MCF 10A (cell line): ENCODE results near the gene LIN54. TPM values are rescaled to one million over a fixed set of nuclear protein-coding genes. Genes with fewer than 3 reads are reported as not detected.
A peak's percentile ranks its signal among the peaks of the same experiment; 100 is the strongest.
"Not testable (repeated sequence)": the region's sequence is repeated elsewhere in the genome, so short reads cannot be mapped to it uniquely, and the experiment has no call there.

Experiments
- BruUV-seq: library from RNA; stranded (reverse); fragments of 400-500 nt; replicated peaks from 2 replicates; lab custom pipeline; 2021; lab: Mats Ljungman, UMichigan
- CTCF ChIA-PET: fragments of 300-600 bp; sonication (Branson Sonifier 250); formaldehyde crosslinking; extraction: SDS; loops from one replicate; lab custom pipeline; 2021; ENCODE audit warnings: antibody characterized with exemption, inconsistent platforms; lab: Yijun Ruan, JAX
- POLR2A ChIA-PET: fragments of 300-600, 350-650 bp; sonication (Branson Sonifier 250); formaldehyde crosslinking; extraction: SDS; loops from one replicate; lab custom pipeline; 2020; ENCODE audit warnings: antibody characterized with exemption, inconsistent platforms; lab: Yijun Ruan, JAX
- DNase-seq: peaks from one replicate; pipeline ENCODE4 v3.0.0-alpha.2; 2018; ENCODE audit not compliant: unreplicated experiment
- H3K27ac Mint-ChIP-seq: one replicate; pipeline ENCODE4 v1.8.0; 2022; ENCODE audit warnings: mild to moderate bottlenecking, low read depth, mixed read lengths; ENCODE audit not compliant: unreplicated experiment
- H3K27me3 Mint-ChIP-seq: one replicate; pipeline ENCODE4 v1.8.0; 2022; ENCODE audit warnings: mixed read lengths; ENCODE audit not compliant: insufficient read depth, unreplicated experiment
- H3K36me3 Mint-ChIP-seq: one replicate; pipeline ENCODE4 v1.8.0; 2022; ENCODE audit warnings: mild to moderate bottlenecking, moderate library complexity, mixed read lengths; ENCODE audit not compliant: insufficient read depth, unreplicated experiment
- H3K4me1 Mint-ChIP-seq: one replicate; pipeline ENCODE4 v1.8.0; 2022; ENCODE audit warnings: mixed read lengths; ENCODE audit not compliant: insufficient read depth, unreplicated experiment
- H3K4me3 Mint-ChIP-seq: one replicate; pipeline ENCODE4 v1.8.0; 2022; ENCODE audit warnings: mild to moderate bottlenecking, moderate library complexity, mixed read lengths; ENCODE audit not compliant: unreplicated experiment
- H3K9me3 Mint-ChIP-seq: one replicate; pipeline ENCODE4 v1.8.0; 2022; ENCODE audit warnings: mixed read lengths; ENCODE audit not compliant: unreplicated experiment
- intact Hi-C: fragments of 100-400 bp; cut with micrococcal nuclease; formaldehyde crosslinking; loops from 2 replicates; pipeline ENCODE4 v1.14.1; 2022
- total RNA-seq: library from RNA; stranded (reverse); gene quantifications from 2 replicates; pipeline ENCODE4 v1.2.3, GENCODE V29; 2022
- TF ChIP-seq, protein P1 (sequence below): fragments of 200-600 bp; IDR thresholded peaks from one replicate; pipeline ENCODE4 v1.8.0; 2022; ENCODE audit warnings: antibody characterized with exemption, mild to moderate bottlenecking; ENCODE audit not compliant: unreplicated experiment

LIN54 gene
- total RNA-seq, 1 experiment from 2014 or later, result 16.0 TPM

DNA sequence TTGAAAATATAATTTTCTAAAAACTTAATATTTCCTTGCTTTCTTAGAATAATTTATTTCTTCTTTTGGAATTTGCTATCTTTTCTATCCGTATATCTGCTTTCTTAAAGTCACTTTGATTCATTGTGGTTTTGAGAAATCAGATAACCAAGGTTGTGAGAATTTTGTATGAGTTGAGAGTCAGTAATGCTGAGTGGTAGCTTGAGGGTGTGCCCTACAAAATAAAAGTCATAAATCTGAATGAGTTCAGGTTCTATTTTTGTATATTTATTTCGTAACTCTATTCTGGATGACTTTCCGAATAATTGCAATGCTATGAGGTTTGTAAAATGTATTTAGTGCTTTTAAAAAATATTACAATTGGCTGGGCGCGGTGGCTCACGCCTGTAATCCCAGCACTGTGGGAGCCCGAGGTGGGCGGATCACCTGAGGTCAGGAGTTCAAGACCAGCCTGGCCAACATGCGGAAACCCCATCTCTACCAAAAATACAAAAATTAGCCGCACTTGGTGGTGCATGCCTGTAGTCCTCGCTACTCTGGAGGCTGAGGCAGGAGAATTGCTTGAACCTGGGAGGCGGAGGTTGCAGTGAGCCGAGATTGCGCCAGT is 33.3 kb upstream of the LIN54 start:
- POLR2A ChIA-PET, result interaction anchor here (0.7 to 3.0 kb wide), 4 partner anchors 9 to 224 kb away, joined by 3 to 20 read pairs (median 6); partner anchors contain the start of gene COPS4
- peak; percentile 56 for DNase-seq
- TF ChIP-seq, protein P1, sequence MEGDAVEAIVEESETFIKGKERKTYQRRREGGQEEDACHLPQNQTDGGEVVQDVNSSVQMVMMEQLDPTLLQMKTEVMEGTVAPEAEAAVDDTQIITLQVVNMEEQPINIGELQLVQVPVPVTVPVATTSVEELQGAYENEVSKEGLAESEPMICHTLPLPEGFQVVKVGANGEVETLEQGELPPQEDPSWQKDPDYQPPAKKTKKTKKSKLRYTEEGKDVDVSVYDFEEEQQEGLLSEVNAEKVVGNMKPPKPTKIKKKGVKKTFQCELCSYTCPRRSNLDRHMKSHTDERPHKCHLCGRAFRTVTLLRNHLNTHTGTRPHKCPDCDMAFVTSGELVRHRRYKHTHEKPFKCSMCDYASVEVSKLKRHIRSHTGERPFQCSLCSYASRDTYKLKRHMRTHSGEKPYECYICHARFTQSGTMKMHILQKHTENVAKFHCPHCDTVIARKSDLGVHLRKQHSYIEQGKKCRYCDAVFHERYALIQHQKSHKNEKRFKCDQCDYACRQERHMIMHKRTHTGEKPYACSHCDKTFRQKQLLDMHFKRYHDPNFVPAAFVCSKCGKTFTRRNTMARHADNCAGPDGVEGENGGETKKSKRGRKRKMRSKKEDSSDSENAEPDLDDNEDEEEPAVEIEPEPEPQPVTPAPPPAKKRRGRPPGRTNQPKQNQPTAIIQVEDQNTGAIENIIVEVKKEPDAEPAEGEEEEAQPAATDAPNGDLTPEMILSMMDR, result no peak
- Mint-ChIP-seq H3K9me3 (no peaks in the 10 kb centered on the region), H3K27ac (peak overlapping the region; percentile 31), H3K27me3 (no peaks in the 10 kb centered on the region), H3K36me3 (peaks cover 7% of the 10 kb centered on the region), H3K4me3 (no peak overlapping the region), H3K4me1 (peaks cover 5% of the 10 kb centered on the region)
- CTCF ChIA-PET, result no interaction called here
- intact Hi-C loops, result no loop called here
- BruUV-seq, result no TSS peak

DNA sequence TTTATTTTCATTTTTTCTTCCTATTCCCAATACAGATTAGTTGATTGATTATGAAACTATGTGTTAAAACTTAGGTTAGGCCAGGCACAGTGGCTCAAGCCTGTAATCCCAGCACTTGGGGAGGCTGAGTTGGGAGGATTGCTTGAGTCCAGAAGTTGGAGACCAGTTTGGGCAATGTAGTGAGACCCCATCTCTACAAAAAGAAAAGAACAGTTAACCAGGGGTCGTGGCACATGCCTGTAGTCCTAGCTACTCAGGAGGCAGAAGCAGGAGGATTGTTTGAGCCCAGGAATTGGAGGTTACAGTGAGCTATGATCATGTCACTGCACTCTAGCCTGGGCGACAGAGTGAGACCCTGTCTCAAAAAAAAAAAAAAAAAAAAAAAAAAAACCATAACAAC is 32.5 kb upstream of the LIN54 start:
- H3K4me1 Mint-ChIP-seq, H3K27me3 Mint-ChIP-seq, BruUV-seq, H3K9me3 Mint-ChIP-seq, H3K36me3 Mint-ChIP-seq, H3K4me3 Mint-ChIP-seq, intact Hi-C loops, DNase-seq: not testable (repeated sequence)
- ChIA-PET POLR2A (interaction anchor here (0.6 to 3.0 kb wide), 4 partner anchors 8 to 238 kb away, joined by 3 to 20 read pairs (median 6); partner anchors contain the start of gene COPS4), CTCF (interaction anchor here (0.7 kb wide), 1 partner anchor 144 kb away, joined by 3 read pairs; no protein-coding TSS in a partner anchor)
- peak overlapping the region; percentile 42 for H3K27ac Mint-ChIP-seq

DNA sequence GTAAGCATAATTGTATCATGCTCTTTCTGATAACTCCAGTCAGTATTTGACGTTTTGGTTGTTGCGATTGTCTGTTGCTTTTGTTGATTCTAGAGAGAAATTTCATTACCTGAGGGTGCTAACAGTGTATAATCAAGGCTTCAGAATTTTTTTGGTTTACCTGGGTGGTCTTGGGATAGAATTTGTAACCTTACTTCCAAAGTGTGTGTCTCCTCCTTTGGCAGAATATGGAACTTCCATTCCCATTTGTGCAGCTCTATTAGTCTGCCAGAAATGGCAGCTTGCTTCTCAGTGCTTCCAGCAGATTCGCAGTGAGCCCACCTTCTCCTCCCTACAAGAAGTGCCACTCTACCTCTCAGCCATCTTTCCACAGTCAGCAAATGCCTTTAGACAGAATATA is 29.6 kb upstream of the LIN54 start:
- ChIA-PET POLR2A (interaction anchor here (1.0 to 2.8 kb wide), 3 partner anchors 28 to 150 kb away, joined by 3 to 13 read pairs (median 5); partner anchors contain the start of genes LIN54 and SEC31A), CTCF (interaction anchor here (0.6 to 2.2 kb wide), 5 partner anchors 15 to 241 kb away, joined by 3 to 8 read pairs (median 4); no protein-coding TSS in a partner anchor)
- intact Hi-C loops, result no loop called here
- peaks cover 6% of the 10 kb centered on the region for H3K36me3 Mint-ChIP-seq
- H3K27me3 Mint-ChIP-seq, result no peaks in the 10 kb centered on the region
- peaks cover 12% of the 10 kb centered on the region for H3K4me1 Mint-ChIP-seq
- TF ChIP-seq, protein P1, result no peak
- H3K9me3 Mint-ChIP-seq, result no peaks in the 10 kb centered on the region
- DNase-seq, result no peak
- H3K4me3 Mint-ChIP-seq, result no peak overlapping the region
- no TSS peak for BruUV-seq
- no peak overlapping the region for H3K27ac Mint-ChIP-seq

DNA sequence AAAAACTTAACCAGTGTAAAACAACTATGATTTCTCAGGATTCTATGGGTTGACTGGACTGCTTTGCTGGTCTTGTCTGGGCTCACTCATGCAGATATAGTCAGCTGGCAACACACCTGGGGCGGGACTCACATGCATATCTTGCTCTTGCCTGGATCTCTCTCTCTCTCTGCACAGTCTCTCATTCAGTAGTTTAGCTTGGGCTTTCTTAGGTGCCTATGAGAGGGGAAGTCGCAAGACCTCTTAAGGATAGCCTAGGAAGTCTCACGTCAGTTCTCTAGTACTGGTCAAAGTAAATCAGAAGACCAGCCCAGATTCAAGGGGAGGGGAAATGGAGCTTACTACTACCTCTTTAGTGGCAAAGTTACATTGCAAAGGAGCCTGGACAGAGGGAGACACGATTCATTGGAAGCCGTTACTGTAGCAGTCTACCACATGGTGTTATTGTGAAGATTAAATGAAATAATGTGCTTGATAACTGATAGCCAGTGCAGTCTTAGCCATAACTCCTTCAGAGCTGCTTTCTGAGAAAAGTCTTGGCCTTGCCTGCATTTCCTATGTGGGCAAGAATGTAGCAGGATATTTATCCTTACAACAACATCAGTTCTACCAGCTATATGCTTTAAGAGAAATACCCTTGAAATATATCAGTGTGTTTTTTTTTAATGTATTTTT is 26.5 kb upstream of the LIN54 start:
- Mint-ChIP-seq H3K9me3 (no peaks in the 10 kb centered on the region), H3K27me3 (no peaks in the 10 kb centered on the region), H3K4me3 (peak overlapping the region; percentile 96), H3K27ac (no peak overlapping the region), H3K36me3 (peaks cover 6% of the 10 kb centered on the region), H3K4me1 (peaks cover 12% of the 10 kb centered on the region)
- DNase-seq, result no peak
- no TSS peak for BruUV-seq
- ChIA-PET CTCF (interaction anchor here (0.6 to 1.8 kb wide), 8 partner anchors 24 to 532 kb away, joined by 3 to 8 read pairs (median 3); no protein-coding TSS in a partner anchor), POLR2A (interaction anchor here (0.6 to 3.6 kb wide), 12 partner anchors 9 to 606 kb away, joined by 3 to 52 read pairs (median 4); partner anchors contain the start of genes COQ2, LIN54 and THAP9)
- intact Hi-C loops, result loop anchor here (10.0 kb wide), 1 partner anchor 662 kb away; the partner anchor contains the start of gene HNRNPD
- TF ChIP-seq, protein P1, result no peak
